HepG2 (cell line): ENCODE data around the gene GFOD1. TPM values are rescaled to one million over a fixed set of nuclear protein-coding genes. Genes with fewer than 3 reads are reported as not detected.

ENCODE experiments used
- BRCA1 ChIP-seq: sonication (generic); formaldehyde crosslinking; IDR thresholded peaks from 2 replicates; pipeline ENCODE4 v1.4.0; 2020; ENCODE audit warnings: missing genetic modification reagents
- HIC2 ChIP-seq: sonication (generic); formaldehyde crosslinking; IDR thresholded peaks from 2 replicates; pipeline ENCODE4 v1.9.0; 2022; ENCODE audit warnings: low read depth, missing genetic modification reagents
- polyA plus RNA-seq, 8 experiments: library from polyadenylated mRNA; depleted of rRNA in 3 of 8; stranded (reverse) in 7 of 8; unstranded in 1 of 8; fragments of >200 nt; fragmentation: Illumina TruSeq in 4 of 8; extraction: Trizol in 4 of 8; gene quantifications; 2 replicates each; pipeline versions ENCODE4 v1.2.1 to v1.2.3, GENCODE V29; 2011 to 2016; ENCODE audit warnings: low read depth in 4 of 8, missing spikeins in 1 of 8, mixed read lengths in 1 of 8; ENCODE audit not compliant: insufficient read depth in 1 of 8
- total RNA-seq, 5 experiments: library from RNA; depleted of rRNA; stranded (reverse); fragments of >200 nt; fragmentation: Illumina TruSeq; extraction: Trizol; gene quantifications; 2 replicates each; pipeline ENCODE4 v1.2.3, GENCODE V29; 2016; ENCODE audit warnings: low read depth in 1 of 5

GFOD1 gene
- total and polyA plus RNA-seq, 2 of the 13 experiments (the other 11 are each of a cell fraction or from before 2014, with no cell fraction given), result 1.9 to 6.4 TPM

DNA sequence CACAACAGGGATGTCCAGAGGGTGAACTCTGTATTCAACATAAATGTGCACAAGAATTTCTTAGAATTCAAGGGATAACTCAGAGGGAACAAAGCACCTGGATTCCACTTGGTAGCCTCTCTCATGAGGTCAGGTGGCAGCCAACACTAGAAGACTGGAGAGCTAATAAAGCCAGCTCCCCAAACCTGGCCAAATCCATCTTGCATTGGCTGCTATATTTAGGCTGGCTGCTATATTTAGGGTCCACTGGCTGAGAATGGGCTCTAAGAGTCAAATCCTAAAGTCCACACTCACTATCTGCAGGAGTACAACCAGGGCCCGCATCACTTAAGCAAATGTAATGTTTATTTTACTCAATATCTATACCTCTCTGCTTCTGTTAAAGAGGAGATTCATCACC is 179.1 kb downstream of the GFOD1 start (continued):
- TF ChIP-seq HIC2 (CRISPR knock-in tag) (no peak), BRCA1 (CRISPR knock-in tag) (no peak)
- TF ChIP-seq, all 625 proteins: peak for 0

Other genes starting within 250 kb of the GFOD1 start
- gene TBC1D7, start 159.1 kb downstream of the GFOD1 start, total RNA-seq (2016; rRNA removed; fragmentation: Illumina TruSeq; extraction: Trizol), result 23.3 and 28.5 TPM in 2 replicates
- 24.3 and 30.8 TPM in 2 replicates for gene TBC1D7, start 159.1 kb downstream of the GFOD1 start, polyA plus RNA-seq (2011; rRNA removed)
- 16.6 and 21.8 TPM in 2 replicates for gene SIRT5, start 87.0 kb upstream of the GFOD1 start, total RNA-seq (2016; rRNA removed; fragmentation: Illumina TruSeq; extraction: Trizol)
- gene SIRT5, start 87.0 kb upstream of the GFOD1 start, polyA plus RNA-seq (2011; rRNA removed), result 13.4 and 14.1 TPM in 2 replicates
- 186 and 215 TPM in 2 replicates for gene NOL7, start 127.7 kb upstream of the GFOD1 start, total RNA-seq (2016; rRNA removed; fragmentation: Illumina TruSeq; extraction: Trizol)
- gene NOL7, start 127.7 kb upstream of the GFOD1 start, polyA plus RNA-seq (2011; rRNA removed), result 30.1 and 37.8 TPM in 2 replicates
- gene RANBP9, start 224.2 kb upstream of the GFOD1 start, total RNA-seq (2016; rRNA removed; fragmentation: Illumina TruSeq; extraction: Trizol), result 30.6 and 40.8 TPM in 2 replicates
- gene RANBP9, start 224.2 kb upstream of the GFOD1 start, polyA plus RNA-seq (2011; rRNA removed), result 22.4 and 26.6 TPM in 2 replicates